Gastrocnemius medialis (tissue), 4 donors: ENCODE measurements around the gene HES7.

ENCODE experiments used
- CTCF ChIP-seq, 5 experiments: fragments of 450-650 bp in 3 of 5; fragments of 200-600 bp in 2 of 5; sonication (generic) in 2 of 5; IDR thresholded peaks in 4 of 5; conservative IDR thresholded peaks in 1 of 5; 1 replicate in 4 of 5; 2 replicates in 1 of 5; pipeline ENCODE4 v1.5.1; 2016 to 2019; ENCODE audit warnings: antibody characterized with exemption in 5 of 5, mild to moderate bottlenecking in 3 of 5, moderate library complexity in 3 of 5
- POLR2A ChIP-seq, 2 donors: fragments of 450-650 bp; IDR thresholded peaks; one replicate each; pipeline ENCODE4 v1.6.1; 2017; ENCODE audit warnings: antibody characterized with exemption in 2 of 2, mild to moderate bottlenecking in 2 of 2, moderate library complexity in 2 of 2

GRCh38 chr17:8162997-8163977 is 39.4 kb upstream of the HES7 start:
- TF ChIP-seq CTCF (IDR thresholded peaks at IDR 0.05 in 4 of 5, conservative IDR thresholded peaks at IDR 0.05 in 1 of 5) (no peak), POLR2A (IDR thresholded peaks at IDR 0.05) (no peak)
